GM12875 (cell line): ENCODE measurements around the gene CC2D1A.
"Not testable (repeated sequence)": the region's sequence is repeated elsewhere in the genome, so short reads cannot be mapped to it uniquely, and the experiment has no call there.

ENCODE experiments used
- H3K4me3 ChIP-seq: one replicate; pipeline ENCODE4 v1.5.1; 2011; ENCODE audit warnings: low read depth, low read length, control low read depth
- CTCF ChIP-seq: IDR thresholded peaks from 2 replicates; pipeline ENCODE4 v1.5.1; 2011; ENCODE audit warnings: low read depth, mild to moderate bottlenecking, control low read depth, inconsistent platforms, low read length, moderate library complexity, borderline replicate concordance; ENCODE audit not compliant: insufficient read depth

Gene CC2D1A

GRCh38 chr19:13968999-13969398 lies 63.0 kb downstream of the CC2D1A start:
- no peak overlapping the region for H3K4me3 ChIP-seq
- no peak for TF ChIP-seq CTCF

- no peak overlapping the region for H3K4me3 ChIP-seq
- no peak for TF ChIP-seq CTCF
These were observed 63.9 kb downstream of the CC2D1A start for GRCh38 chr19:13969897-13970296.

- not testable (repeated sequence) for H3K4me3 ChIP-seq
These were observed 65.9 kb downstream of the CC2D1A start for GRCh38 chr19:13971868-13972267.

- TF ChIP-seq CTCF: no peak
- H3K4me3 ChIP-seq: no peak overlapping the region
These were observed 66.6 kb downstream of the CC2D1A start for GRCh38 chr19:13972368-13973155.

- H3K4me3 ChIP-seq: not testable (repeated sequence)
These were observed 67.5 kb downstream of the CC2D1A start for GRCh38 chr19:13973479-13973878.

- no peak overlapping the region for H3K4me3 ChIP-seq
- TF ChIP-seq CTCF: no peak
These were observed 68.1 kb downstream of the CC2D1A start for GRCh38 chr19:13974073-13974472.

GRCh38 chr19:13975870-13976269 lies 69.9 kb downstream of the CC2D1A start:
- no peak for TF ChIP-seq CTCF
- no peak overlapping the region for H3K4me3 ChIP-seq

GRCh38 chr19:13976446-13976845 lies 70.4 kb downstream of the CC2D1A start:
- TF ChIP-seq CTCF: no peak
- no peak overlapping the region for H3K4me3 ChIP-seq
